ENCODE results near the gene MSI2.

The MSI2 gene

DNA sequence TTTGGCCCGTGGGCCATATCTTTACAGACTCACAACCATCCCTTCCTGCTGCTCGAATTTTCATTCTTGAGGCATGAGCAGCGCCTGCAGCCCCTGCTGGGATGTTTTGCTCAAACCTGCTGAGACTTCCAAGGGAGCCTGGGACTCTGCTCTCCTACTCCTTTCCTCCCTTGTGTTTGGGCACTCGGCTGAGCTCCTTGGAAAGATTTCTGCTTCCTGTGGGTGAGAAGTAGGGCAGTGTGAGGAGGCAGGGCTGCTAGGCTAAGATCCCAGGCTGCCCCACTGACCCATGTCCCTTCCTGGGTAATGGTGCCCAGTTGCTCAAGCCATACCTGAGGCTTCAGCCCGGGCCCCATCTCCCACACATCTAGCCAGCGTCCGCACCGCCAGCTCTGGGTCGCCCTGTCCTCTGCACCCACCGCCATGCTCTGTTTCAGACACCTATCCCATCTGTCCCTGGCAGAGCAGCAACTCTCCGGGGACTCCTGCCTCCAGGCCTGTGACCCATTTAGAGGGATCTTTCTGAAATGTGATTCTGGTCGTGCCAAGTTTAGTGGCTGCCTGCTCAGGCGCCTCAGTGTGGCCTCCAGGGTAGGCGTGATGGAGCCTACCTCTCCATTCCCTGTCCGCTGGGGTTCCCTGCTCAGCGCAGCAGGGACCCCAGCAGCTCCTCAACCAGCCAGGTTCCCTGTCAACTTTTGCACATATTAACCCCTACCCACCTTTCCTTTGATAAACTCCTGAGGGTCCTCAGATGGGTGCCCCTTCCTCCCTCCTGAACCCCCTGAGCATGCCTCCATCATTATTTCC lies 298.7 kb downstream of the MSI2 start:
- Histone ChIP-seq H3K79me1 (ENCODE audit: low read length) (no peaks in the 10 kb centered on the region), H3K4ac (ENCODE audit: low read depth, low read length) (no peak overlapping the region), H3K36me3 (ENCODE audit: control insufficient read depth, insufficient read depth, low read length) (no peaks in the 10 kb centered on the region), H3K79me2 (ENCODE audit: control insufficient read depth, insufficient read depth, low read length) (no peaks in the 10 kb centered on the region), H2BK15ac (replicated peaks; ENCODE audit: low read depth) (no peak overlapping the region), H3K27me3 (ENCODE audit: insufficient read depth, low read length, poor library complexity) (no peaks in the 10 kb centered on the region), H3K18ac (ENCODE audit: low read length) (no peak overlapping the region), H4K5ac (ENCODE audit: low read length) (no peak overlapping the region), H3K4me3 (ENCODE audit: low read length) (no peak overlapping the region), H3K23ac (ENCODE audit: low read length) (no peak overlapping the region), H2BK120ac (ENCODE audit: low read depth, low read length) (no peak overlapping the region), H2BK5ac (ENCODE audit: low read length) (no peak overlapping the region), H2AK5ac (ENCODE audit: low read length) (no peak overlapping the region), H3K9ac (ENCODE audit: low read length) (no peak overlapping the region), H3K4me2 (ENCODE audit: low read length) (no peak overlapping the region), H3K27ac (ENCODE audit: low read depth, low read length) (no peak overlapping the region), H4K8ac (ENCODE audit: low read depth, low read length) (no peak overlapping the region), H3K56ac (ENCODE audit: low read length) (peak overlapping the region; percentile 26), H3K4me1 (ENCODE audit: control insufficient read depth, low read depth, low read length) (peaks cover 15% of the 10 kb centered on the region)
- DNase-seq: peak; percentile 66
- WGBS (ENCODE audit: extremely low coverage, insufficient coverage, low lambda C conversion rate): no CpG with 5 or more reads among the region's 16 CpGs

GRCh38 chr17:57555636-57556175 lies 299.4 kb downstream of the MSI2 start:
- no peak overlapping the region for H3K23ac ChIP-seq (ENCODE audit: low read length)
- DNase-seq: no peak
- H4K5ac ChIP-seq (ENCODE audit: low read length): no peak overlapping the region
- H3K9ac ChIP-seq (ENCODE audit: low read length): no peak overlapping the region
- H4K8ac ChIP-seq (ENCODE audit: low read depth, low read length): no peak overlapping the region
- H2AK5ac ChIP-seq (ENCODE audit: low read length): no peak overlapping the region
- H2BK15ac ChIP-seq (replicated peaks; ENCODE audit: low read depth): no peak overlapping the region
- no peak overlapping the region for H3K27ac ChIP-seq (ENCODE audit: low read depth, low read length)
- H3K4me2 ChIP-seq (ENCODE audit: low read length): no peak overlapping the region
- no peak overlapping the region for H3K4me3 ChIP-seq (ENCODE audit: low read length)
- H3K18ac ChIP-seq (ENCODE audit: low read length): no peak overlapping the region
- no peaks in the 10 kb centered on the region for H3K27me3 ChIP-seq (ENCODE audit: insufficient read depth, low read length, poor library complexity)
- no peak overlapping the region for H3K56ac ChIP-seq (ENCODE audit: low read length)
- no peak overlapping the region for H2BK5ac ChIP-seq (ENCODE audit: low read length)
- no peak overlapping the region for H3K4ac ChIP-seq (ENCODE audit: low read depth, low read length)
- WGBS (ENCODE audit: extremely low coverage, insufficient coverage, low lambda C conversion rate): no CpG with 5 or more reads among the region's 1 CpG
- H2BK120ac ChIP-seq (ENCODE audit: low read depth, low read length): no peak overlapping the region
- no peaks in the 10 kb centered on the region for H3K79me2 ChIP-seq (ENCODE audit: control insufficient read depth, insufficient read depth, low read length)
- H3K4me1 ChIP-seq (ENCODE audit: control insufficient read depth, low read depth, low read length): peaks cover 15% of the 10 kb centered on the region
- H3K36me3 ChIP-seq (ENCODE audit: control insufficient read depth, insufficient read depth, low read length): no peaks in the 10 kb centered on the region
- no peaks in the 10 kb centered on the region for H3K79me1 ChIP-seq (ENCODE audit: low read length)

- Histone ChIP-seq H2BK120ac (ENCODE audit: low read depth, low read length) (no peak overlapping the region), H3K27ac (ENCODE audit: low read depth, low read length) (no peak overlapping the region), H3K18ac (ENCODE audit: low read length) (no peak overlapping the region), H3K56ac (ENCODE audit: low read length) (no peak overlapping the region), H3K36me3 (ENCODE audit: control insufficient read depth, insufficient read depth, low read length) (no peaks in the 10 kb centered on the region), H3K79me2 (ENCODE audit: control insufficient read depth, insufficient read depth, low read length) (no peaks in the 10 kb centered on the region), H2BK5ac (ENCODE audit: low read length) (no peak overlapping the region), H3K4me3 (ENCODE audit: low read length) (no peak overlapping the region), H2BK15ac (replicated peaks; ENCODE audit: low read depth) (no peak overlapping the region), H2AK5ac (ENCODE audit: low read length) (no peak overlapping the region), H3K4me2 (ENCODE audit: low read length) (no peak overlapping the region), H3K4me1 (ENCODE audit: control insufficient read depth, low read depth, low read length) (peaks cover 15% of the 10 kb centered on the region), H3K23ac (ENCODE audit: low read length) (no peak overlapping the region), H3K79me1 (ENCODE audit: low read length) (no peaks in the 10 kb centered on the region), H3K9ac (ENCODE audit: low read length) (no peak overlapping the region), H3K4ac (ENCODE audit: low read depth, low read length) (no peak overlapping the region), H3K27me3 (ENCODE audit: insufficient read depth, low read length, poor library complexity) (no peaks in the 10 kb centered on the region), H4K5ac (ENCODE audit: low read length) (no peak overlapping the region), H4K8ac (ENCODE audit: low read depth, low read length) (no peak overlapping the region)
- DNase-seq: no peak
- WGBS (ENCODE audit: extremely low coverage, insufficient coverage, low lambda C conversion rate): no CpG with 5 or more reads among the region's 5 CpGs
Measured at GRCh38 chr17:57556320-57556719, 300.0 kb downstream of the MSI2 start.

DNA sequence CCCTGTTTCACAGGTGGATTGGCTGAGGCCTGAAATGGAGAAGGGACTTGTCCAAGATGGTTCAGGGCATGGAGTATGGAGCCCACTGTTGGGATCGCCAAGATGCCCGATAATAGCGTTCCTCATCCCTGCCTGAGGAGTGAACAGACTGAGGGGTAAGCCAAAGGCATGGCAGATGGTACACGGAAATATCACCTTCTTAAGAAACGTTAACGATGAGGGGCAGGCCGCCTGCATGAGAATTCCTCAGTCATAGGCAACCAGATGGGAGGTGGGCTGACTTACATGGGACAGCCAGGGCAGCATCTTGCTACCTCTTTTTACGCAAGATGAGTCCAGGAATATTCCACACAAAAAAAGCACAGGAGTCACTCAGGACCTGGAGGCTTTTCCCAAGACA lies 300.7 kb downstream of the MSI2 start:
- Histone ChIP-seq H3K56ac (ENCODE audit: low read length) (no peak overlapping the region), H3K23ac (ENCODE audit: low read length) (no peak overlapping the region), H3K4ac (ENCODE audit: low read depth, low read length) (no peak overlapping the region), H2BK15ac (replicated peaks; ENCODE audit: low read depth) (no peak overlapping the region), H3K27me3 (ENCODE audit: insufficient read depth, low read length, poor library complexity) (no peaks in the 10 kb centered on the region), H2BK5ac (ENCODE audit: low read length) (no peak overlapping the region), H3K9ac (ENCODE audit: low read length) (no peak overlapping the region), H3K4me3 (ENCODE audit: low read length) (no peak overlapping the region), H4K5ac (ENCODE audit: low read length) (no peak overlapping the region), H3K27ac (ENCODE audit: low read depth, low read length) (no peak overlapping the region), H3K36me3 (ENCODE audit: control insufficient read depth, insufficient read depth, low read length) (no peaks in the 10 kb centered on the region), H2BK120ac (ENCODE audit: low read depth, low read length) (no peak overlapping the region), H4K8ac (ENCODE audit: low read depth, low read length) (no peak overlapping the region), H3K79me1 (ENCODE audit: low read length) (no peaks in the 10 kb centered on the region), H3K79me2 (ENCODE audit: control insufficient read depth, insufficient read depth, low read length) (no peaks in the 10 kb centered on the region), H2AK5ac (ENCODE audit: low read length) (no peak overlapping the region), H3K18ac (ENCODE audit: low read length) (no peak overlapping the region), H3K4me1 (ENCODE audit: control insufficient read depth, low read depth, low read length) (peaks cover 10% of the 10 kb centered on the region), H3K4me2 (ENCODE audit: low read length) (no peak overlapping the region)
- no peak for DNase-seq
- no CpG with 5 or more reads among the region's 8 CpGs for WGBS (ENCODE audit: extremely low coverage, insufficient coverage, low lambda C conversion rate)

- no peak overlapping the region for H2BK120ac ChIP-seq (ENCODE audit: low read depth, low read length)
- no peak overlapping the region for H3K4me2 ChIP-seq (ENCODE audit: low read length)
- no peak overlapping the region for H3K4me3 ChIP-seq (ENCODE audit: low read length)
- no peaks in the 10 kb centered on the region for H3K79me1 ChIP-seq (ENCODE audit: low read length)
- no peak overlapping the region for H3K18ac ChIP-seq (ENCODE audit: low read length)
- H2BK15ac ChIP-seq (replicated peaks; ENCODE audit: low read depth): no peak overlapping the region
- no peak overlapping the region for H3K23ac ChIP-seq (ENCODE audit: low read length)
- H2AK5ac ChIP-seq (ENCODE audit: low read length): no peak overlapping the region
- no peak overlapping the region for H3K56ac ChIP-seq (ENCODE audit: low read length)
- no CpG with 5 or more reads among the region's 4 CpGs for WGBS (ENCODE audit: extremely low coverage, insufficient coverage, low lambda C conversion rate)
- no peaks in the 10 kb centered on the region for H3K79me2 ChIP-seq (ENCODE audit: control insufficient read depth, insufficient read depth, low read length)
- no peak overlapping the region for H3K4ac ChIP-seq (ENCODE audit: low read depth, low read length)
- H3K9ac ChIP-seq (ENCODE audit: low read length): no peak overlapping the region
- DNase-seq: no peak
- H2BK5ac ChIP-seq (ENCODE audit: low read length): no peak overlapping the region
- H4K8ac ChIP-seq (ENCODE audit: low read depth, low read length): no peak overlapping the region
- H3K27ac ChIP-seq (ENCODE audit: low read depth, low read length): no peak overlapping the region
- H3K27me3 ChIP-seq (ENCODE audit: insufficient read depth, low read length, poor library complexity): no peaks in the 10 kb centered on the region
- H3K36me3 ChIP-seq (ENCODE audit: control insufficient read depth, insufficient read depth, low read length): no peaks in the 10 kb centered on the region
- H3K4me1 ChIP-seq (ENCODE audit: control insufficient read depth, low read depth, low read length): peaks cover 10% of the 10 kb centered on the region
- no peak overlapping the region for H4K5ac ChIP-seq (ENCODE audit: low read length)
Measured at GRCh38 chr17:57557416-57557815, 301.1 kb downstream of the MSI2 start.
